GM19397 (cell line): Measurements from ENCODE around the gene MYH7.
"Not testable (repeated sequence)": the region's sequence is repeated elsewhere in the genome, so short reads cannot be mapped to it uniquely, and the experiment has no call there.

Experiments
- ATAC-seq: cut with Tn5 transposase; IDR thresholded peaks from one replicate; pipeline ENCODE4 v1.9.1; 2021; ENCODE audit warnings: mild to moderate bottlenecking, moderate library complexity; ENCODE audit not compliant: unreplicated experiment

MYH7 gene

GRCh38 chr14:23388996-23389395, 46.5 kb downstream of the MYH7 start:
- ATAC-seq = no peak

DNA sequence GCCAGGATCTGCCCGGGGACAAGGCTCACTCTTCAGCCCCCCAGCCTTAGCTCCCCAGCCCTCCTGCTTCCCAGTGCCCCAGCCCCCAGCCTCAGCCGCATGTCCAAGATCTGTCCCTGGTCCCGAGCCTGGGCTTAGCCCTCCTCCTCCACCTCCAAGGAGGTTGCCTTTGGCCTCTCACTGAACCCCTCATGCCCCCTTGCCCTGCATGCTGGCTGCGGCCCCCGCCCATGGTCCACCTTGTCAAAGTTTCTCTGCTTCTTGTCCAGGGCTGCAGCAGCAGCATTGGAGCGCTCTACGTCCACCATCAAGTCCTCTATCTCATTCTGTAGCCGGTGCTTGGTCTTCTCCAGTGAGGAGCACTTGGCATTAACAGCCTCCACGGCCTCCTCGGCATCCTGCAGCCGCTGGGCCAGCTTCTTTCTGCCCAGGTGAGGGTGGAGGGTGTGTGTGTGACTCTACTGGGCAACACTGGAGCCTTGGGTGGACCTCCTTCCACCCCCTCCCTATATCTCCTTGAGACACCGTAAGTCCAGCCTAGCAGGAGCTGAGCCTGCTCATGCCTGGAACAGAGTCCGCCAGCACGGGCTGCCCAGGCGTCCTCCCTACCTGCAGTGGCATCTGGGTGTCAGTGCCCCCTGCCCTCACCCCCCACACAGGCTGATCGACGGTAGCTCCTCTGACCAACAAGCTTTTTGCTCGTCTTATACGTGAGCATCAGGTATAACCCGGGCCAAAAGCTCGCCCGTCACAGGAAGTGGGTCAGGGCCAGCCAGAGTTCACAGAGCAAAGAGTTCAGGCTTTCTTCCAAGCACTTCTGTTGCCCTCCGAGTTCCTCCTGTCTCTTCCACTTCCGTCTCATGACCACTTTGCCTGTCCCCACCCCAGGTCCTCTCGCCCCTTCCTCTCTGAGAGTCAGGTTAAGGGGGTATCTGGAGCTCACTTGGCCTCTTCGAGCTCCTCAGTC, 47.3 kb downstream of the MYH7 start:
- ATAC-seq = no peak

GRCh38 chr14:23386999-23387398, 48.5 kb downstream of the MYH7 start:
- no peak for ATAC-seq

DNA sequence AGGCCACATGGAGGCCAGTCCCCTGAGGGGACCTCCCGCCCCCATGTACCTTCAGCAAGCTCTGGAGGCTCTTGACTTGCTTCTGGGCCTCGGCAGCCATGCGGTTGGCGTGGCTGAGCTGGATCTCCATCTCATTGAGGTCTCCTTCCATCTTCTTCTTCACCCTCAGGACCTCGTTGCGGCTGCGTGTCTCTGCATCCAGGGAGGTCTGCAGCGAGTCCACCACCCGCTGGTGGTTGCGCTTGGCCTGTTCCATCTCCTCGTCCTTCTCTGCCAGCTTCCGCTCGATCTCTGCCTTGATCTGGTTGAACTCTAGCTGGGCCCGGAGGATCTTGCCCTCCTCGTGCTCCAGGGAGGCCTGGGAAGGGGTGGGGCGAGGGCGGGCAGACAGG, 49.2 kb downstream of the MYH7 start:
- not testable (repeated sequence) for ATAC-seq

- ATAC-seq = no peak
Observed at GRCh38 chr14:23385642-23386265, 49.7 kb downstream of the MYH7 start.

DNA sequence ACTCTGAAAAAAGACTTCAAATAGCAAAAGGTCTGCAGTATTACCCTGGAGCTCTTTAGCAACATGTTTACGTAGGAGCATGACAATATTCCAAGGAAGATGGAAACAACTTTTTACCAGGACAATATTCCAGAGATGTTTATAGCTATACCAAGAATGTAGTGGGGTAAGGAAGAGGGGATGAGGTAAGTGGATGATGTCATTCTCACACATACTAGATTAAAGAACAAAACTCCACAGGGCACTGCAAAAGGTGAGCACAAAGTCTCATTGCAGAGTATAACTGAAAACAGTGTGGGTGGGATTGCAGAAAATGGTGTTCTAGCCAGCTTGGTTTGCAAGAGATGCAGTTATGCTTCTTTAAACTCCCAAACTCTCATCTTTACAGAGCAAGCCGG, 50.2 kb downstream of the MYH7 start:
- no peak for ATAC-seq

- ATAC-seq = no peak
Observed at GRCh38 chr14:23384364-23385080, 50.9 kb downstream of the MYH7 start.

- no peak for ATAC-seq
Observed at GRCh38 chr14:23382731-23383440, 52.6 kb downstream of the MYH7 start.

DNA sequence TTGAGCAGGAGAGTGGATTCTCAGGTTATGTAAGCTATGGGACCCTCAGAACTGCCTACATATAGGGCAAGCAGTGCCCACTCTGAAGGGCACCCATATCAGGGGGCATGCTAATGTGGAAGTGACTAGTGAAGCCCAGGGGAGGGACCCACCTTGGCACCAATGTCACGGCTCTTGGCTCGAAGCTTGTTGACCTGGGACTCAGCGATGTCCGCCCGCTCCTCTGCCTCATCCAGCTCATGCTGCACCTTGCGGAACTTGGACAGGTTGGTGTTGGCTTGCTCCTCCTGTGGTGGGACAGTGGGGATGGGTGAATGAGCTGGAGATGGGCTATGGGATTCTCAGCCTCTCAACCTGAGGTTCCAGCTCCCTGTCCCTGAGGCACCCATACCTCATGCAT, 53.2 kb downstream of the MYH7 start:
- ATAC-seq = no peak

- no peak for ATAC-seq
Observed at GRCh38 chr14:23381871-23382270, 53.6 kb downstream of the MYH7 start.

DNA sequence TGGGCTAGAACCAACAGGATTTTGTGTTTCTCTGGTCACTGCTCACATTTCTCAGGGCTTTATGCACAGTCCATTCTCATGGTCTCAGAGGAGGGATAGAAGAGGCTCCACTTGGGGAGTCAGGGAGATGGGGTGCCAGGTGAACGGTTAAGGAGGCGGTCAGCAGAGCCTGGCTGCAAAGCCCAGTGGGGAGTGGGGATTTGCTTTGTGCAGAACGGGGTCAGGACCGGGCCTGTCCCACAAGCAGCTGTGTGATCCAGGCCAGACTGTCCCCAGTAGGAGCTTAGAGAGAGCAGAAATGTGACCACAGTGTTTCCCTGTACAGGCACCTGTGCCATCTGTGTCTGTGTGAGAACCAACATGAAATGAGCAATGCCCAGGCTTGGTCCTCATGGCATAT, 54.5 kb downstream of the MYH7 start:
- ATAC-seq = no peak

DNA sequence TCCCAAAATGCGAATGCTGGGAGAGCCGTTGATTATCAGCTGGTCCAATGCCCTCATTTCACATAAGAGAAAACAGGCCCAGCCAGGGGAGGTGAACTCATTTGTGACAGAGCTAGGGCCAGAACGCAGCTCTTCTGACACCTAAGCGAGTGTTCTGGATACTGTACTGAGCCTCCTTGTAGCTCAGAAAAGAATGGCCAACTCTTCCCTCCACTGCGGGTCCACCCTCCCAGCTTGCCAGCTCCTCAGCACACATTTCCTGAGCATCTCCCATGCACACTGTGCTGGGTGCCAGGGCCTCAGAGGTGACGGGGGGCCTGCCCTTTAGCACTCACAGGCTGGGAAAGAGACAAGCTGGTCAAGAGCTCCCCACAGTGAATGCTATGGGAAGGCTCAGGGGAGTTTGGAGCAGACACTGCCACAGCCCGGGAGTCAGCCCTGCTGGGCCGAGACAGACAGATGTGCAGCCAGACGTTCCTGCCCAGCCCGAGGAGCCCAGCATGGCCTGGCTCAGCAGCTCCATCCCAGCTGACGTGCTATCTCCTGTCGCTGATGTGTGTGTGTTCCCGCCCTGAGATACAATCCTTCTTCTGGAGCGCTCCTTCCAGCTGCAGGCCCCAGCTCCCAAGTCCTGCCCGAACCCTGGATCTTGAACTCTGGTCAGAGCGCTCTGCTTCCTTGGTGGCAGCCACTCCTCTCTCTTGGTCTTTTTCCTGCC, 55.1 kb downstream of the MYH7 start:
- no peak for ATAC-seq

GRCh38 chr14:23379366-23380196, 55.9 kb downstream of the MYH7 start:
- ATAC-seq = no peak

DNA sequence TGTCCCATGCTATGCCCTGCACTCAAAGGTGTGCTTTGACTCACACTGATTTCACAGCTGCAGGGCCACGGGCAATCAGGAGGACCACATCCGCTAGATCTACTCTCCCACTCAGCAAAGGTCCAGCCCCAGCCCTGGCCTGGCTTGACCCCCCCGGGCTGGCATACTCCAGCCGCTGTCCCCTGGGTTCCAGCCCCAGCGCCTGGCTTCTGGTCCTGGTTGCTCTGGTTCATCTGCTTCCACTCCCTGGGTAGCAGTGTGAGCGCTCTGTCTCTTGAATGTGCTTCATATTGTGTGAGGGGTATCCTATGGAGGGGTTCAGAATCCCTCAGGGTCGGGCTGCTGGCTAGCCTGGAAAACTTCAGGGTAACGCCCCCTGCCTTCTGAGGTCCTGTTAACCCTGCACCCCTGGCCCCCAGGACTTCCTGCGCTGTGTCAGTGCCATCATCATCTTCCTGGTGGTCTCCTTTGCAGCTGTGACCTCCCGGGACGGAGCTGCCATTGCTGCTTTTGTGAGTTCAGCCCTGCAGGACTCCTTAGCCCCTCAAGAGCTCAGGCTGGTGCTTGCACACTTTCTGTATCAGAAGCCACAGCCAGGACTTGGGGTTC, 56.7 kb downstream of the MYH7 start:
- ATAC-seq = no peak

GRCh38 chr14:23377573-23378563, 57.6 kb downstream of the MYH7 start:
- ATAC-seq = no peak

DNA sequence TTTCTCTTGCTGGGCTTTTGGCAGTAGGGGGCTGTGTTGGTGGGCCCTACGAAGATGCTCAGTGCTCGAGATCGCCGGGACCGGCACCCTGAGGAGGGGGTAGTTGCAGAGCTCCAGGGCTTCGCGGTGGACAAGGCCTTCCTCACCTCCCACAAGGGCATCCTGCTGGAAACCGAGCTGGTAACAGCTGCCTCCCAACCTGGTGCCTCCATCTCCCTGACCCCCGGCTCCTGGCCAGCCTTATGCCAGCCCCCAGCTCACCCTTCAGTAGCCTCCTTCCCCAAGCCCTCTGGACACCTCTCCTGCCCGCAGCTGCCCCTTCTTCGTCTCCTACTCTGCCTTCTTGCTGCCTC, 58.3 kb downstream of the MYH7 start:
- ATAC-seq = no peak

DNA sequence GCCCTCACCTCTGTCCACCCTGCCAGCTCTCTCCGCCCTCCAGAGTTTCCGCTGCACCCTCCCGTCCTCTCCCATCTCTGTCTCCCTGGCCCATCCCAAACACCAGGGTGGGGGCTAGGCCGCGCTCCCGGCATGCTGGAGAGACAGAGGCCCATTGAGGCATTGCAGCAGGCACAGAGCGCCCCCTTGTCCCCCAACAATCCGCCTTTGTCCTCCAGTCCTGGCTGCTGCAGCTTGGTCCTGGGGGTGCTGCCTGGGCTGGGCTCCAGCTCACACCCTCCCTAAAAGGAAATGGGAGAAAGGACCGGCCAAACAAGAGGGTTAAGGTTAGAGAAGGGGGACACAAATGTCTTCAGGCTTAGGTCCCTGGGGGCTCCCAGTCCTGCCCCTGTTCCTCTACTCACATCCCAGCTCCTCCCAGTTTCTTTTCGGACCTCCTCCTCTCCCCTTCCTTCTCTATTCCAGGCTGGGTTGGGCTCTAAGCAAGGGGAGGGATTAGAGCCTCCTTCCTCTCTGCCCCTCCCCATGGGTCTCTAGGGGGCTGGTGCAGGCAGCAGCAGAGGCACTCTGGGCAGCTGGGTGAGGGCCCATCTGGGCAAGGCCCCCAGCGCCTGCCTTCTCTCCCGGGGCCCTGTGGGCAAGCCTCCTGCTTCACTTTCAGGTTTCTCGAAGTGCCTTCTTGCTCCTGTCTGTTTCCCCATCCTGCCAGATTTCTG, 58.8 kb downstream of the MYH7 start, which contains the start of gene CMTM5:
TSS of gene CMTM5 (plus strand) at position 565 of the 716 bp plus-strand sequence. CDS start 206 bp downstream, outside the sequence.
- no peak for ATAC-seq
